HFFc6 (cell line): ENCODE results near the gene C8G. TPM values are rescaled to one million over a fixed set of nuclear protein-coding genes. Genes with fewer than 3 reads are reported as not detected.

Experiments used
- DNase-seq: peaks from one replicate; pipeline ENCODE4 v3.0.0-alpha.2; 2018
- H3K27ac Mint-ChIP-seq: 2 replicates; pipeline ENCODE4 v1.8.0; 2020; ENCODE audit warnings: mild to moderate bottlenecking, mixed read lengths
- H3K27me3 Mint-ChIP-seq: 2 replicates; pipeline ENCODE4 v1.8.0; 2021; ENCODE audit warnings: mild to moderate bottlenecking, moderate library complexity, mixed read lengths; ENCODE audit not compliant: insufficient read depth
- H3K36me3 Mint-ChIP-seq: 2 replicates; pipeline ENCODE4 v1.8.0; 2021; ENCODE audit warnings: low read depth, mixed read lengths
- H3K4me1 Mint-ChIP-seq: 2 replicates; pipeline ENCODE4 v1.8.0; 2020; ENCODE audit warnings: low read depth, mixed read lengths
- H3K4me3 Mint-ChIP-seq: 2 replicates; pipeline ENCODE4 v1.8.0; 2020; ENCODE audit warnings: mild to moderate bottlenecking, moderate library complexity, mixed read lengths
- H3K9me3 Mint-ChIP-seq: 2 replicates; pipeline ENCODE4 v1.8.0; 2020; ENCODE audit warnings: mild to moderate bottlenecking, mixed read lengths
- CTCF ChIP-seq: fragments of 200-600 bp; sonication (generic); IDR thresholded peaks from 2 replicates; pipeline ENCODE4 v1.5.0; 2021; ENCODE audit warnings: antibody characterized with exemption, mild to moderate bottlenecking
- total RNA-seq, 6 experiments: library from RNA; stranded (reverse); fragmentation: NEBNext Ultra II Directional; extraction: Animal tissue kit (Norgen Biotek cat#: 25700); gene quantifications; 2 replicates in 1 of 6; 3 replicates in 5 of 6; pipeline ENCODE4 v1.2.3, GENCODE V29; 2021

C8G gene
- total RNA-seq, 6 experiments from 2014 or later: 0.51 to 1.8 (median 0.97) TPM

GRCh38 chr9:136943291-136944211 lies 1.5 kb upstream of the C8G start:
- no peaks in the 10 kb centered on the region for H3K9me3 Mint-ChIP-seq
- peaks cover 9% of the 10 kb centered on the region for H3K36me3 Mint-ChIP-seq
- peaks cover 2% of the 10 kb centered on the region for H3K27me3 Mint-ChIP-seq
- peak overlapping the region; percentile 73 for H3K27ac Mint-ChIP-seq
- peak overlapping the region; percentile 82 for H3K4me3 Mint-ChIP-seq
- DNase-seq: peak; percentile 19
- TF ChIP-seq CTCF: no peak
- peaks cover 10% of the 10 kb centered on the region for H3K4me1 Mint-ChIP-seq

- Mint-ChIP-seq H3K9me3 (no peaks in the 10 kb centered on the region), H3K36me3 (peaks cover 3% of the 10 kb centered on the region), H3K27me3 (peaks cover 2% of the 10 kb centered on the region), H3K4me3 (peak overlapping the region; percentile 82), H3K4me1 (peaks cover 10% of the 10 kb centered on the region), H3K27ac (no peak overlapping the region)
- TF ChIP-seq CTCF: no peak
- DNase-seq: peak; percentile 39
These were observed 878 bp upstream of the C8G start for GRCh38 chr9:136944212-136944518.

GRCh38 chr9:136945333-136946227 lies 537 bp downstream of the C8G start:
- H3K9me3 Mint-ChIP-seq: no peaks in the 10 kb centered on the region
- no peak overlapping the region for H3K27ac Mint-ChIP-seq
- H3K27me3 Mint-ChIP-seq: peaks cover 2% of the 10 kb centered on the region; the same call in 1 of the 2 replicates
- no peak for TF ChIP-seq CTCF
- DNase-seq: no peak
- no peaks in the 10 kb centered on the region; the same call in 1 of the 2 replicates for H3K36me3 Mint-ChIP-seq
- no peak overlapping the region for H3K4me3 Mint-ChIP-seq
- peaks cover 10% of the 10 kb centered on the region for H3K4me1 Mint-ChIP-seq

GRCh38 chr9:136946228-136947027 lies 1.4 kb downstream of the C8G start:
- no peaks in the 10 kb centered on the region; the same call in 1 of the 2 replicates for H3K36me3 Mint-ChIP-seq

More at GRCh38 chr9:136946228-136947027, 1.4 kb downstream of the C8G start:
- Mint-ChIP-seq H3K27me3 (peaks cover 2% of the 10 kb centered on the region; the same call in 1 of the 2 replicates), H3K27ac (no peak overlapping the region), H3K9me3 (no peaks in the 10 kb centered on the region), H3K4me3 (no peak overlapping the region), H3K4me1 (peaks cover 10% of the 10 kb centered on the region)
- no peak for TF ChIP-seq CTCF
- no peak for DNase-seq
